ENCODE data around the gene CADM3.

DNA sequence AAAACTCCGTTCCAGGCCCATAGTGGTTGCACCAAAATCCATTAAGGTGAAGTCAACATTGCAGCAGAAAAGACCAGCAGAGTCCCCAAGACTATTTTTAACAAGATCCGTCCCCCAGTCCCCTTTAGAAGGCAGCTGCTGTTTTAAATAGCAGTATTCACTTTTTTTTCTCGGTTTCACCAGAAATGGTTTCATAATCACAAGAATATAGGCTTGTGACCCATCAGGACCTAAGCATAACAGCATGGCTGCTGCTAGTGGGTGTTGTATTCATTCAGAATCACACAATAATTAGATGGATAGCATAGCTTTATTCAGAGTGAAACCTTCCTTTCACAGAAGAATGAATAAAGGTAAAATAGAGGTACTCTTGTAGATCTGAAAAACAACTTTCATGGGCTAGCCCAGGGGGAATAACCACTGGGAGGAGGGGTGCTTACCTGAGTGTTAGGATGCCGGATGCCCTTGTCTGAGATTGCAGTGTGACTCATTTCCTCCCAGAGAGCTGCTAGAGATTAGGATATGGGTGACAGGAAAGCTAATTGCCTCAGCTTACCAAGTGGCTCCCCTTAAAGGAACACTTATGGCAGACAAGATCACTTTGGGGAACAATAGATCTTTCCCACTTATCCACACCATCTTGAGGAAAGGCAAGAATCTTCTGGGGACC, 68.3 kb downstream of the CADM3 start:
- TF ChIP-seq, protein P1, sequence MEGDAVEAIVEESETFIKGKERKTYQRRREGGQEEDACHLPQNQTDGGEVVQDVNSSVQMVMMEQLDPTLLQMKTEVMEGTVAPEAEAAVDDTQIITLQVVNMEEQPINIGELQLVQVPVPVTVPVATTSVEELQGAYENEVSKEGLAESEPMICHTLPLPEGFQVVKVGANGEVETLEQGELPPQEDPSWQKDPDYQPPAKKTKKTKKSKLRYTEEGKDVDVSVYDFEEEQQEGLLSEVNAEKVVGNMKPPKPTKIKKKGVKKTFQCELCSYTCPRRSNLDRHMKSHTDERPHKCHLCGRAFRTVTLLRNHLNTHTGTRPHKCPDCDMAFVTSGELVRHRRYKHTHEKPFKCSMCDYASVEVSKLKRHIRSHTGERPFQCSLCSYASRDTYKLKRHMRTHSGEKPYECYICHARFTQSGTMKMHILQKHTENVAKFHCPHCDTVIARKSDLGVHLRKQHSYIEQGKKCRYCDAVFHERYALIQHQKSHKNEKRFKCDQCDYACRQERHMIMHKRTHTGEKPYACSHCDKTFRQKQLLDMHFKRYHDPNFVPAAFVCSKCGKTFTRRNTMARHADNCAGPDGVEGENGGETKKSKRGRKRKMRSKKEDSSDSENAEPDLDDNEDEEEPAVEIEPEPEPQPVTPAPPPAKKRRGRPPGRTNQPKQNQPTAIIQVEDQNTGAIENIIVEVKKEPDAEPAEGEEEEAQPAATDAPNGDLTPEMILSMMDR (IDR thresholded peaks at IDR 0.05) = no peak
- no peak for TF ChIP-seq POLR2A (IDR thresholded peaks at IDR 0.05)
